ENCODE data around the gene TPO.
"Not testable (repeated sequence)": the region's sequence is repeated elsewhere in the genome, so short reads cannot be mapped to it uniquely, and the experiment has no call there.

TPO gene

DNA sequence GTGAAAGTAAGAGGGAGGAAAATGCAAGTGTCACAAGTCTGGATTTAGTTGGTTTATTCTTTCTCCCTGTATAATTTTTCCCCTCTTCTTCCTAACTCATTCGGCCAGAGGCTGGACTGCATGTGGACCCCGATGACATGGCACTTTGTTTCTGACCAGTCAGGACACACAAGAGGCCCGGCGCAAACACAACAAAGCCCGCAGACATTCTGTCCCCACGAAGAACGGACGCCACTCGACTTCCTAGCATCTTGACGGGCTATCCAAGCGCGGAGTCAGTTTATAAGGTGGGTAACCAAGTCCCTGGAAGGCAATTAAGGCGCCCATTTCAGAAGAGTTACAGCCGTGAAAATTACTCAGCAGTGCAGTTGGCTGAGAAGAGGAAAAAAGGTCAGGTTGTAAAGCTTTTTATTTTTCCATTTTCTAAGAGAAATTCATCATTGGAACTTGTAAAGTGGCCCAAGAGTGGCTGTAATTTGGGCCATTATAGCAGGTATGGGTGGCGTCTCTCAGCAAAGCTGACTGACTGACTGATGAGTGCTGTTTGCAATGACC, at the start of gene TPO:
Gene TPO (plus strand): TSS at position 308 of the 555 bp plus-strand sequence. CDS start 946 bp downstream, outside the sequence.
- DNase-seq (ENCODE audit: low read depth in 2 of 2) = no peak

DNA sequence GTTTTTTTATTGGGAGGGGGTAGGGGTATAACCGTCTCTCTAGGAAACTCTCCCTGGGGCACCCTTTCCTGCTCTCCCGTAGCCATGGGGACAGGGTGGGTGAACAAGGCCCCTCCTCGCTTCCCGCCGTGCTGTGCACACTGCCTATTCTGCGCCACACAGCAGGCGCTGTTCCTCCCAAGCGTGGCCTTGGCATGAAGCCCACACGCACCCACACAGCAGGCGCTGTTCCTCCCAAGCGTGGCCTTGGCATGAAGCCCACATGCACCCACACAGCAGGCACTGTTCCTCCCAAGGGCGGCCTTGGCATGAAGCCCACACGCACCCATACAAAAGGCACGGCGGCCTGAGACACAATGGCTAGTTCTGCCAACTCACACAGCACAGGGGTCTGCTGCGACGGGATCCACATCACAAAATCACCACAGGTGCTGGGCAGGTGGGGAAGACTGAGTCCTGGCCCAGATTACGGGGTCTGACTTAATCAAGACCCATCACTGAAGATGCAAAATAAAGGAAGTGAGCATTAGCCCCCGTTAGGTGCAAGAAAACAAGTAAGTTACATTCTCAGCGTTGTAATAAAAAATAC, 46.6 kb upstream of the TPO start:
- DNase-seq (ENCODE audit: low read depth in 2 of 2) = no peak

DNA sequence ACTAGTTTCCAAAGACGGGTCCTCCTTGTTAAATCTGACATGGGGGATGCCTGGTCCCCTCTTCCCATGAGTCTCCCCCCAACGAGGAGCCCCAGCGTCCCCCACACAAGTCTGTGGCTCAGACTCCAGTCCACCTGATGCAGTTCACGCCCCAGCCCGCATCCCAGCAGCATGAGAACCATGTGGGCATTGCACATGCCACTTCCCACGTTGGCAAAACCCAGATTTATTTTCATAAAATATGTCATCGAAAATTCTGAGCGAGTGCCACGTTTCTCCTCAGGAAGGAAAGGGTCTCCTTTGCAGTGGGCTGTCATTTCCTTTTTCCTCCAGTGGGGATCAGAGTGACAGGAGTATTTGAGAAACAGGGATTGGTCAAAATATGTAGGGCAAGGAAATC, 45.7 kb upstream of the TPO start:
- no peak for DNase-seq (ENCODE audit: low read depth in 2 of 2)

DNA sequence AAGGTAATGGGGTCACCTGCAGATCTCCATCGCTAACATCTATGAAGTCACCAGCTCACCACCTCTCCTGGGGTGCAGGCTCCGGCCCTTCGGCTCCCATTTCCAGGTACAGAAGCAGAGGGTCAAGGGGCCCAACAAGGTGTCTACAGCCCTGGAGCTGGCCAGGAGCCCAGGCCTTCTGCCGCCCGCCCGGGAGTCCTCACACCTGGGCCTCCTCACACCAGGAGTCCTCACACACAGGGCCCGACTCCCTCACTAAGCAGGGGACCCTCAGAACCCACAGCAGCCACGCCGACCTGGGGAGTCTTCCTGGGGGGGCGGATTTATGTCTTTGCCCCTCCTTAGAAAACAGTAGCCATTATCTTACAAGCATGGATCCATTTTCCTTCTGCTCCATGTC, 43.4 kb upstream of the TPO start:
- DNase-seq (ENCODE audit: low read depth in 2 of 2) = no peak

GRCh38 chr2:1370461-1370860, 42.8 kb upstream of the TPO start:
- DNase-seq (ENCODE audit: low read depth in 2 of 2) = no peak

- DNase-seq (ENCODE audit: low read depth in 2 of 2) = no peak
Measured at GRCh38 chr2:1371082-1371481, 42.2 kb upstream of the TPO start.

DNA sequence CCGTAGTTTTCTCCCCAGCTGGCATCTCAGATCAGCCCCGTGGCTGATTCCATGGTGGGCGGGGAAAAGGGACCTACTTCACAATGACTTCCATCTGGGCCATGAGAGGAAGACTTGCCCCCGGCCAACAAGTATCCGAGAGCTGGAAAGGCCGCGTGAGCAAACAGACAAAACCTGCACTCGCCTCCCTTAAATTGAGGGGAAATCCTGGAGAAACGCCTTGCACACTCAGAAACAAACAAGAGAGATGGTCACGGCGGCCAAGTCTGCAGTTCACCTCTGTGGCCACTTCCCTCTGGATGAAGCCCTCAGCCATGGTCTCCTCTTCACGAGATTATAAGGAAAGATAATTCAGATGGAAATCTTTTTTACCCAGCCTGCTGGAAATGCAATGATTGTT, 39.4 kb upstream of the TPO start:
- DNase-seq (ENCODE audit: low read depth in 2 of 2) = no peak

DNA sequence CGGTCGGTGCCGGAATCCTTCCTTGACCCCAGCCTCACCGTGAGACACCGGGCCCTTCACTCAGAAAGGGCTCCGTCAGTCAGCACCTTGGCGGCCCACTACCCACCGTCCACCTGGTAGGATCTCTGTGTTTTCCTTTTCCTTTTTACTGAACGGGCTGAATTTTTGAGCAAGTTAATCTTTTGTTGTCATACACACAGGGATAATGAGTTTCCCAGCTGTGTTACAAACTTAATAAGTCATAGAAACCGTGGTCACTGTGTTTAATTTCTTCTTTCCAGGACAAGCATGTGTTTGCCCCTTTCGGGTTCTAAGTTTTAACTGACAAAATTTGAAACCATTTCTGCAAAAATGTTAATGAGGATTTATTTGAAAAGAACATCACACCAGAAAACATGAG, 39.0 kb upstream of the TPO start:
- no peak for DNase-seq (ENCODE audit: low read depth in 2 of 2)

- DNase-seq (ENCODE audit: low read depth in 2 of 2) = no peak
Measured at GRCh38 chr2:1375794-1376193, 37.5 kb upstream of the TPO start.

DNA sequence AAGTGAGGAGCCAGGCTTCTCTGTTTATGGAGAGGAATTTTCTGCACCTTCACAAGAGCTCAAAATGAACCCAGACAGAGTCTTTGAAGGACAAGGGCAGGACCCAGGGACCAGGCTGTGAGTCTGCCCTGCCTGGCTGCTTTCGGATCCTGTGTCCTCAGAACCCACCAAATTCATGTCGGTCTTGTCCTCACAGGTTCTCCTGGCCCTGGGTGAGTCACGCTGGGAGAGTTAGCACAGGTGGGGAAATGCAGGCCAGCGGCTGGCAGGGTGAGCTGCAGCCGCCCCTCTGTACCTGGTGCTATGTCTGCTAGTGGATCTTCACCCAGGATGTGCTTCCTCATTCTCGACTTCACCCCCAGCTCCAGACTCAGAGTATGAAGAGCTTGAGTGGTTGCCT, 35.8 kb upstream of the TPO start:
- DNase-seq (ENCODE audit: low read depth in 2 of 2) = no peak

- DNase-seq (ENCODE audit: low read depth in 2 of 2) = no peak
Measured at GRCh38 chr2:1378456-1379150, 34.7 kb upstream of the TPO start.

GRCh38 chr2:1381644-1382043, 31.6 kb upstream of the TPO start:
- no peak for DNase-seq (ENCODE audit: low read depth in 2 of 2)

DNA sequence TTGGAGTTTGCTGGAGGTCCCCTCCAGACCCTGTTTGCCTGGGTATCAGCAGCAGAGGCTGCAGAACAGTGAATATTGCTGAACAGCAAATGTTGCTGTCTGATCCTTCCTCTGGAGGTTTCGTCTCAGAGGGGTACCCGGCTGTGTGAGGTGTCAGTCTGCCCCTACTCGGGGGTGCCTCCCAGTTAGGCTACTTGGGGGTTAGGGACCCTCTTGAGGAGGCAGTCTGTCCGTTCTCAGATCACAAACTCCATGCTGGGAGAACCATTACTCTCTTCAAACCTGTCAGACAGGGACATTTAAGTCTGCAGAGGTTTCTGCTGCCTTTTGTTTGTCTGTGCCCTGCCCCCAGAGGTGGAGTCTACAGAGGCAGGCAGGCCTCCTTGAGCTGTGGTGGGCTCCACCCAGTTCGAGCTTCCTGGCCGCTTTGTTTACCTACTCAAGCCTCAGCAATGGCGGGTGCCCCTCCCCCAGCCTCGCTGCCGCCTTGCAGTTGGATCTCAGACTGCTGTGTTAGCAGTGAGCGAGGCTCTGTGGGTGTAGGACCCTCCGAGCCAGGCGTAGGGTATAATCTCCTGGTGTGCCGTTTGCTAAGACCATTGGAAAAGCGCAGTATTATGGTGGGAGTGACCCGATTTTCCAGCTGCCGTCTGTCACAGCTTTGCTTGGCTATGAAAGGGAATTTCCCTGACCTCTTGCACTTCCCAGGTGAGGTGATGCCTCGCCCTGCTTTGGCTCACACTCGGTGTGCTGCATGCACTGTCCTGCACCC, 25.1 kb upstream of the TPO start:
- DNase-seq (ENCODE audit: low read depth in 2 of 2) = not testable (repeated sequence)

GRCh38 chr2:1390118-1390517, 23.1 kb upstream of the TPO start:
- not testable (repeated sequence) for DNase-seq (ENCODE audit: low read depth in 2 of 2)

DNA sequence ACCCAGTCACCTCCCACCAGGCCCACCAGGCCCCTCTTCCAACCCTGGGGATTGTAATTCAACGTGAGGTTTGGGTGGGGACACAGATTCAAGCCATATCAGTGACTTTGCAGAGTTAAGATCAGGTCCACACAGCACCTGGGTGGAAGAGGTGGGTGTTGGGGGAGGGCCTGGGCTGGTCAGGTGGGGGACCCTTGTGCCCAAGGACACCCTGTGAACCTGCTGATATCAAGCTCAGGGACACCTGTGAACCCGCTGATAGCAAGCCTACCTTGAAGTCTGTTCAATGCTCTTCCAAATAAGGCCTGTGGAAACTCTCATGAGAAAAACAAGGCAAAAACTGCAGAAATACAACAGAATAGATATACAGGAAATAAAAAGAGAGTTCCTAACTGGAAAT, 19.9 kb upstream of the TPO start:
- DNase-seq (ENCODE audit: low read depth in 2 of 2) = no peak

DNA sequence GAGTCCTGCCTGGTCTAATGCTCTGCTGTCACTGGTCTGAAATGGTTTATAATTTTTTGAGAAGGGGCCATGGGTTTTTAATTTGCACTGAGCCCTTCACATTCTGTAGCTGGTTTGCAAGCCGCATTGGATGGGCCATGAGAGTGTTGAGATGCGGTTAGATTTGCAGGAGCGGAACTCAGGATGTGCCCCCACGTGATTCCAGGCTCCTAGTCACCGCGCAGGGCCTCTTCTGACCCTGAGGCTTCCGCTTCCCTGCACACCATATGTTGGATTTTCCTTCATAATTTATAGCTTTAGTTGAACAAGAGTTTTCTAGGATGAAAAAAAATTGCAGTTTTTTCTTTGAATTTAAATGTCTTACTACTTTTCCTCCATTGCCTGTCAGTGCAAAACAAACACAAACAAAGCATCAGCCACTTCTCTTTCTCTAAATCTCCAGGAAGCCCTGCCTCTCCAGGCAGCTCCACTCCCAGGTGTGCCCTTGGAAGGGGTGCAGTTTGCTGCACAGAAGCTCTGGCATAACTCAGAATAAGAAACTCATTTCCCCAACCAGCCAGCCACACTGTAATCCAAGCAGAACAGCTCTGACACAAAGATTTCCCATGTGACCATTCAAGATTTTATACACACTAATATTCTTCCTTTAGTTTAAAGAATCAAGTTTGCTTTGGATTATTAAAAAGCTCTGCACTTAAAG, 18.4 kb upstream of the TPO start:
- no peak for DNase-seq (ENCODE audit: low read depth in 2 of 2)

DNA sequence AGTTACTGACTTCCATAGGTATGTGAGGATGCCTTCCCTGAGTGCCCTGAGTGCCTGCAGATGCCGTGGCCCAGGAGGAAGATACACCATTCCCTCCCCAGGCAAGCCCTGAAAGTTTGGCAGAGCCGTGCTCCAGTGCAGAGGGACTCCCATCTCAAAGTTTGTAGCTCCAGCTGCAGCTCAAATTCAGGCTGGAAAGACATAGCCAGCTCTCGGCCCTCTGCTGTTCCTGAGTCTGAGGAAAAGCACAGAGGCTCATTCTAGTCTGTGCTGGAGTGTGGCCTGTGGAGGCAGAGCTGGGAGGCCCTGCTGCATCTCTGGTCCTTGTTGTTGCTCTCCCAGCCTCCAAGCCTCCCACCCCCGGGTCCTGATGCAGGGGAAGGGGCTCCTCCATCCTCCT, 15.9 kb upstream of the TPO start:
- no peak for DNase-seq (ENCODE audit: low read depth in 2 of 2)

DNA sequence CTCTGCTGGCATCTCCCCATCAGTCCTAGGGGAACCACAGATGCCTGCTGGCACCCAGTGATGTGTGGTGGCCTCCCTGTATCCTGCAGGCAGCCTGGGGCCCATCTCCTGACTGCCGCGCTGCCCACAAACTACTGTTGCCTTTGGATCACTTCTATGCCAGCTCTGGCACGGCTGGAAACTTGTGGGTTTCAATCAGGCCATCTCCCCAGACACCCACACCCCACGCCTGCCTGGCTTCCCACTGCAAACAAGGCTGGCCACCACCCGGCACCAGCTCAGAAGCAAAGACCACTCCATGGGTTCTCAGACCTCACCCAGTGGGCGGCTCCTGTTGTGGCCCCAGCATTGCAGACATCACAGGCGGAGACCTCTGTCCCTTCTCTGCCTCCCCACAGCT, 15.1 kb upstream of the TPO start:
- DNase-seq (ENCODE audit: low read depth in 2 of 2) = no peak

GRCh38 chr2:1400943-1401735, 12.1 kb upstream of the TPO start:
- DNase-seq (ENCODE audit: low read depth in 2 of 2) = no peak

- DNase-seq (ENCODE audit: low read depth in 2 of 2) = no peak
Measured at GRCh38 chr2:1402064-1402463, 11.2 kb upstream of the TPO start.

GRCh38 chr2:1403565-1403964, 9.7 kb upstream of the TPO start:
- DNase-seq (ENCODE audit: low read depth in 2 of 2) = no peak
